Diencephalon (tissue), 1 donor: ENCODE data around the gene PLXNA4. TPM values are rescaled to one million over a fixed set of nuclear protein-coding genes. Genes with fewer than 3 reads are reported as not detected.

ENCODE experiments used
- total RNA-seq: library from RNA; depleted of rRNA; stranded (reverse); fragments of >200 nt; gene quantifications from one replicate; pipeline ENCODE4 v1.2.3, GENCODE V29; 2014

The PLXNA4 gene, protein sequence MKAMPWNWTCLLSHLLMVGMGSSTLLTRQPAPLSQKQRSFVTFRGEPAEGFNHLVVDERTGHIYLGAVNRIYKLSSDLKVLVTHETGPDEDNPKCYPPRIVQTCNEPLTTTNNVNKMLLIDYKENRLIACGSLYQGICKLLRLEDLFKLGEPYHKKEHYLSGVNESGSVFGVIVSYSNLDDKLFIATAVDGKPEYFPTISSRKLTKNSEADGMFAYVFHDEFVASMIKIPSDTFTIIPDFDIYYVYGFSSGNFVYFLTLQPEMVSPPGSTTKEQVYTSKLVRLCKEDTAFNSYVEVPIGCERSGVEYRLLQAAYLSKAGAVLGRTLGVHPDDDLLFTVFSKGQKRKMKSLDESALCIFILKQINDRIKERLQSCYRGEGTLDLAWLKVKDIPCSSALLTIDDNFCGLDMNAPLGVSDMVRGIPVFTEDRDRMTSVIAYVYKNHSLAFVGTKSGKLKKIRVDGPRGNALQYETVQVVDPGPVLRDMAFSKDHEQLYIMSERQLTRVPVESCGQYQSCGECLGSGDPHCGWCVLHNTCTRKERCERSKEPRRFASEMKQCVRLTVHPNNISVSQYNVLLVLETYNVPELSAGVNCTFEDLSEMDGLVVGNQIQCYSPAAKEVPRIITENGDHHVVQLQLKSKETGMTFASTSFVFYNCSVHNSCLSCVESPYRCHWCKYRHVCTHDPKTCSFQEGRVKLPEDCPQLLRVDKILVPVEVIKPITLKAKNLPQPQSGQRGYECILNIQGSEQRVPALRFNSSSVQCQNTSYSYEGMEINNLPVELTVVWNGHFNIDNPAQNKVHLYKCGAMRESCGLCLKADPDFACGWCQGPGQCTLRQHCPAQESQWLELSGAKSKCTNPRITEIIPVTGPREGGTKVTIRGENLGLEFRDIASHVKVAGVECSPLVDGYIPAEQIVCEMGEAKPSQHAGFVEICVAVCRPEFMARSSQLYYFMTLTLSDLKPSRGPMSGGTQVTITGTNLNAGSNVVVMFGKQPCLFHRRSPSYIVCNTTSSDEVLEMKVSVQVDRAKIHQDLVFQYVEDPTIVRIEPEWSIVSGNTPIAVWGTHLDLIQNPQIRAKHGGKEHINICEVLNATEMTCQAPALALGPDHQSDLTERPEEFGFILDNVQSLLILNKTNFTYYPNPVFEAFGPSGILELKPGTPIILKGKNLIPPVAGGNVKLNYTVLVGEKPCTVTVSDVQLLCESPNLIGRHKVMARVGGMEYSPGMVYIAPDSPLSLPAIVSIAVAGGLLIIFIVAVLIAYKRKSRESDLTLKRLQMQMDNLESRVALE (N-terminal part only)
- total RNA-seq = 50.3 TPM

DNA sequence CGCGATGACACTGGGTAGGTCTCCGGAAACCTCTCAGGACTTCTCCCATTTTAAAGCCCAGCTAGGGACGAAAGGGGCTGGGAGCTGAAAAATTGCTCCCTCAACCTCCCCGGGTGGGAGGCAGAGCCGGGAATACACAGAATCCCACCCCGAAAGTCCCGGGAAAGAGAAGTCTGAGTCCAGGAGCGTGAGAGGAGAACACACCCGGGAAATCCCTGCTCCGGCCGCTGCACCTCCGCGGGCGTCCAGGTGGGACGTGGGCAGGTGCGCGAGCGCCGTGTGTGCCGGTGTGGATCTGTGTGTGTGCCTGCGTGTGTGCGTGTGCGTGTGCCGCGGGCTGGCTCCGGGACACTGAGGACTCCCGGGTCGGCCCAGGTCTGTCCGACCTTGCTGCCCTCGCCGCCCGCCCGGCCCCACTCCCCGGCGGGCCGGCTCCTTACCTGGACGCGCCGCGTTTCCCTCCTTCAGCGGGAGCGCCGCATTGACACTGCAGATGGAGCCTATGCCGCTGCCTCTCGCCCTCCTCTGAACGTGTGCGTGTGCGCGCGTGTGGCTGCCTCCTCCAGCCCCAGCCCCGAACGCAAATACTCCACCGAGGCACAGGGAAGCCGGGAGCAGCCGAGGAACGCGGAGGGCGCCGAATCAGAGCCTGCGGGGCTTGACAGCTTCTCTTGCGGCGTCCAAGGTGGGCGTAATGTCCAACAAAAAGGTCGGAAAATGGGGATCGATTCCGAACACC is at the start of gene PLXNA4:
Gene PLXNA4, minus strand, starts transcription at position 489 of the 739 bp plus-strand sequence. CDS start 67,777 bp downstream, outside the sequence.

